Measurements from ENCODE around the gene PNP. TPM values are rescaled to one million over a fixed set of nuclear protein-coding genes. Genes with fewer than 3 reads are reported as not detected.

PNP gene
- total and polyA plus RNA-seq, 10 of the 15 experiments (the other 5 are each of a cell fraction or from before 2014, with no cell fraction given), result 103 to 215 (median 138) TPM

GRCh38 chr14:20454516-20455354, 14.5 kb upstream of the PNP start, which contains the start of the genes APEX1 and OSGEP (continued):
- TF ChIP-seq EGR1 (IDR thresholded peaks at IDR 0.05; ENCODE audit: borderline replicate concordance in 1 of 2, low read depth in 2 of 2, low read length in 2 of 2) (peak in 1 of 2 experiments; percentile 88; a peak in 2 of 3 replicates), BHLHE40 (IDR thresholded peaks at IDR 0.05; ENCODE audit: borderline replicate concordance in 1 of 2, low read depth in 2 of 2, low read length in 1 of 2) (peak; percentile 78 to 99), ESRRA (IDR thresholded peaks at IDR 0.05; ENCODE audit: low read length) (no peak), SREBF2 (IDR thresholded peaks at IDR 0.05; ENCODE audit: low read length) (no peak), HDAC2 (IDR thresholded peaks at IDR 0.05) (no peak; the same call in 1 of the 2 replicates), MAX (IDR thresholded peaks at IDR 0.05; ENCODE audit: low read depth, low read length) (peak; percentile 99), IRF4 (IDR thresholded peaks at IDR 0.05; ENCODE audit: low read depth, low read length) (no peak; the same call in none of the 2 replicates), CUX1 (IDR thresholded peaks at IDR 0.05; ENCODE audit: insufficient replicate concordance, low read depth, low read length) (no peak), TARDBP (IDR thresholded peaks at IDR 0.05; ENCODE audit: borderline replicate concordance) (no peak), RELB (IDR thresholded peaks at IDR 0.05; ENCODE audit: low read depth) (peak; percentile 89), ZBED1 (IDR thresholded peaks at IDR 0.05; ENCODE audit: borderline replicate concordance) (no peak; the same call in 1 of the 2 replicates), SP1 (IDR thresholded peaks at IDR 0.05; ENCODE audit: low read depth, low read length) (peak; percentile 74), KLF5 (IDR thresholded peaks at IDR 0.05; ENCODE audit: partially characterized antibody) (peak; percentile 53), ELK1 (IDR thresholded peaks at IDR 0.05; ENCODE audit: low read depth, low read length) (no peak), MLLT1 (IDR thresholded peaks at IDR 0.05) (peak; percentile 52), CHD4 (IDR thresholded peaks at IDR 0.05) (no peak), ETV6 (conservative IDR thresholded peaks at IDR 0.05 in 1 of 2, IDR thresholded peaks at IDR 0.05 in 1 of 2; ENCODE audit: borderline replicate concordance in 1 of 2, low read depth in 1 of 2) (peak in 1 of 2 experiments; percentile 60; a peak in 2 of 4 replicates), RCOR1 (conservative IDR thresholded peaks at IDR 0.05; ENCODE audit: low read depth, low read length) (no peak), GABPA (IDR thresholded peaks at IDR 0.05; ENCODE audit: low read depth) (no peak), NR2F1 (conservative IDR thresholded peaks at IDR 0.05) (0 out of 2 replicates have a peak, but pooled peaks have one; percentile 36)
